8988T (cell line): ENCODE results near the gene ALG9.

Experiments used
- DNase-seq: peaks from one replicate; pipeline ENCODE4 v3.0.0; 2011

The ALG9 gene

DNA sequence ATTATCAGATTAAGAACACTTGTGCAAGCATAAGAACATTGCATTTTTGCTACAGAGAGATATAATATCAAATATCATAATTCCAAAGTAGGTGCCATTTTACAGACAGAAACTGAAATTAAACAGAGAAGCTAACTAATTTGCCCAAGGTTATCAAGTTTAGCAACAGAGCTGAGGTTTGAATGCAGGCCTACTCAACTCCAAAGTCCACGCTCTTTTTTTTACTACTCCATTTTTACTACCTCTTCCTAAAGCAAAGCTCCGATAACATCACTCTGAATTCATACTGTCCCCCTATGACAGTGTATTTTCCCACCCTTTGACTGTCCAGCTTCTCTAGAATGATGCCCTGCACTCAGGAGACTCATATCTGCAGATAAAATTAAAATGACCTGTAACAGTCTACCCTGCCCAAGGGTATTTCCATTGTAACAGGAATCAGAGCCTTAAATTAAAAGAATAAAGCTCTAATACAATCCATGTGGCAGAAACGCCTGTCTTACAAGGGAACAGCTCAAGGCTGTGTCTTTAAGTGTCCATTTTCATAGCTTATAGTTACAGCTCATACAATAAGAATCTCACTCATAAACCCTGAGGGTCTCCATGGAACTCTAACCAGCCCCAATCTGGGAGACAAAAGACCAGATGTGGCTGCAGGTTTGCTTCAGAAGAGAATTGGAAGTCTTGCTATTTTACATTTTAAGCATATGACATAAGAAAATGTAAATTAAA, 36.8 kb downstream of the ALG9 start:
- DNase-seq, result no peak

DNA sequence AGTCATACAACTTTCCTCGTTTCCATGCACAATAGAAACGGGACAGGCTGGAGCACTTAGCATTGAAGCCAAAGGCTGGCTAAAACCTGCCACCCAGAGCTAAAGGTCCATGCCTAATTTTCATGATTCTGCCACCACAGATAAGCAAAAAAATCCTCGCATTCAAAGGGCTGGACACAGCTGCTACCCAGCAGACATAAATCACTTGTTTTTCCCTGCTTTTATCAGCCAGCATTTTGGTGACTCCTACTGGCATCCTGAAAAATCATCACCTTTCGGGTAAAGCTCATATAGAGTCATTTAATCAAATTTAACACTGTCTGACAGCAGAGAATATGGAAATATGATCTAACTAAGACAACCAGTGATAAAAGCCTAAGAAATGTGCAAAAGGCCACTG, 37.9 kb downstream of the ALG9 start:
- DNase-seq, result no peak

DNA sequence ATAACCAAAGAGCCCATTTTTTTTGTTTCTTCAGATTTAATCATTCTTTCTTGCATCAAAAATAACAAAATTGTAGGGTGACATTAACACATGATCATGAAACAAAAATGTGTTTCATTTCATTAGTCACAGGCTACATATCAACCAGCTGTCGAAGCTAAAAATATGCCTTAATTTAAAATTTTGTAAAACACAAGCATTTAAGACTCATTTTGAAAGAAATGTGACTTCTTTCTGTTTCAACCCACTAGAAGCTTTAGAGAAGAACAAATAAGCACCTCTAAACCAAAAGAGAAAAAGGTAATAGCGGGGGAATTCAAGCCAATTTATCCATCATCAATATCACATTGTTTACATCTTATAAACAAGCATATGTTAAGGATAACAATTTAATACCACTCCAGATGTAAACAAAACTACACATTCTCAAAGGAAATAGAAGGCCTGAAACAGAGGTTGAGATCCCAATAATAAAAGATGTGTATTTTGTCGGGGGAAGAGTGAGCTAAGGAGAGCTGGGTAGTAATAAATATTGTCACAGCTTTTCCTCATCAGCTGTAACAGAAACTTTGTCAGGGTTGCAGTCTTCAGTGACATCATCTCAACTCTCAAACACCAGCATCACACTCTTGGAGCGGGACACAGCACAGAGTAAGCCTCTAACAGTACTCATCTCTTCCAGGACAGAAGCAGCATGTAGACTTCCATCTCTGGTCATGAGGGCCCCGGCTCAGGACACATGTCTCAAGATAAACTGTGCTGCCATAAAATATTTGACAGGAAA, 42.0 kb downstream of the ALG9 start:
- DNase-seq, result no peak

DNA sequence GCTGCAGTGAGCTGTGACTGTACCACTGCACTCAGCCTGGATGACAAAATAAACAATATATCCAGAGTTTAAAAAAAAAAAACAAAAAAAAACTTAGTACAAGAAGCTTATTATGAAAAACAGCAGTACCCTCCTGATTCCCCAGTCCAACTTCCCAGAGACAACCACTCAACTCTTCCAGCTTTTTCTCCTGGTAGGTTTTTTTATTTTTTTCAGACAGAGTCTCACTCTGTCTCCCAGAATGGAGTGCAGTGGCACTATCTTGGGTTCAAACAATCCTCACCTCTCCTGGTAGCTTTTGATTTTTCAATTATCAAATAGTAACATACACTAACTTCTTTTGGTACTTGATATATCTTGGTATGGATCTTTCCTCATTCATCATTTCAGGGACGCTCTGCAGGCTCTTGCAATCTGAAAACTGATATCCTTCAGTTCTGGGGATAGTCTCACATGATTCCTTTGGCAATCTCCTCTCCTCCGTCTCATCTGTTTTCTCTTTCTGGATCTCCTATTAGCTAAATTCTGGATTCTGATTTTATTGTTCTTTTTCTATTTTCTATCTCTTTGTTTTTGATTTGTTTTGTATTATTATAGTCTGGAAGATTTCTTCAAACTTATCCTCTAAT, 44.9 kb downstream of the ALG9 start:
- DNase-seq, result no peak

DNA sequence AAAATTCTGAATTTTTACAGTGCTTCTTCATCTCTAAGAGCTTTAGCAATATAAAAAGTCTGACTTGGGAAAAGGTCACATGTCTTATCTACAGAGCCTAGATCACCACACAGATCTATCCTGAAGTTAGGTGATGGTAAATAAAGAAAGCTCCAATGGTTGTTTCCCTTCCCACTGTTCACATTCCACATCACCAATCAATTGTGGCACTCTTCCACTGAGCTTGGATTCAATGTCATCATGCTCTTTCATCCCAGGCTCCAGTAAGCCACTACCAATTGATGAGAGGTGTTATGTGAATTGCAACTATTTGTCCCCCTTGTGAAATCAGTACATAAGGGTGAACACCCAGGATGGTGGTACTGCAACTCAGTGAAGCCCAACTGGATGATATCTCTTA, 47.8 kb downstream of the ALG9 start:
- DNase-seq, result no peak

DNA sequence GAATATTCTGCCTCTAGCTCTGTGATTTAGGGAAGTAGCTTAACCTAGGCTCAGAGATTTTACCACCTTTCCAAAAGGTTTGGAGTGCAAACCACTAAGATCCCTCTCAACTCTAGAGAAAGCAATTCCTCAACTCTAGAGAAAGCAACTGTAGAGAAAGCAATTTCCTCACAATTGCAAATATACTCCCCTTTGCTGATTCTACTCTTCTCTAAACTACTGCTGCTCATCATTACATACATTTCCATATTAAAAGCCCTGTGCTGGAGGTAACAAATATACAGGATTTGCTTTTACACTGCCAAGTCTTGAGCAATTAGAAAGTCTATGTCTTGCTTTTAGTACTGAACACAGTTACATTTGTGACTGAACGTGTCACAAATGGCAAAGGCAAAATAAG, 48.2 kb downstream of the ALG9 start:
- DNase-seq, result no peak

DNA sequence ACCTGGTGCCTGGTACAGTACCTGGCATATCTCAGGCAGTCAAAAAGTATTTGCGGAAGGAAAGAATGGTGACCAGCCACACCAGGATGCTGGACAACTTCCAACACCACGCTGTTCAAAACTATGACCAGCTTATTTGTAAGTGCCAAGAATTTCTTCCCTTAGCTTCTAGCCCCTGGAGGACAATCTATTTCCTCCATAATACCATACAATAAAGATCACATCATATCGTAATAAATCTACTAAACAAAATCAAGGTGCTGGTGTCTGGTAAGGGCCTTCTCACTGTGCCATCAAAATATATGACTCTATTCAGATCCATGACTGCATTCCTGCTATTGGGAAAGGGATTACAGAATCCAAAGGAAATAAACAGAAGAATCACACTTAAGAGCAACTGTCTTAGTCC, 51.5 kb downstream of the ALG9 start:
- no peak for DNase-seq

DNA sequence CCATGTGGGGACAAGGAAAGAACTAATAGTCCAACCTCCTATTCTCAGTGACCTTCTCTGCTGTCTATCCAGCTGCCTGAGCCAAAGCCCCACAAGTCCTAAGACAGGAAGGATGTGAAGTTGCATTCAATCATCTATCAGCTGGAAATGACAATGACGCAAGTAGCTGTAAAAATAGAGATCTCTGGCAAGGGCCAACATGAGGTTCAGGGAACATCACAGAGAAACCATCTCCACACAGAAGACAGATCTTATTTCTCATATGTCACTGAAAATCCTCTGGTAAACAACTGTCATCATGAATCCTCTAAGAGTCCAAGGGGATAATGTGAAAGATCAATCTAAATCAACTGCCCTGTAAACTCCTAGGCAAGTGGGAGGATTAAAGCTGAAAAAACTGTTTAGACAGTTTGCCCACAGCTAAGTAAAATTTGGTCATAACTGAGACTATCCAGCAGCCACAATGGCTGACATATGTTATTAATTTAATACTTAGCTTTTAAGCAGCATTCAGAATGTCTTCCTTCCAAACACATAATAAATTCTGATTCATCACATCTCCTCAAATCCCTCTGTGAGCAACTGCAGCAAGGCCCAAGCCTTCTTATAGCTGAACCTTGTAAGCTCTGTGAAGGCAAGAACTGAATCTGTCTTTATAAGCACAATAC, 52.1 kb downstream of the ALG9 start:
- DNase-seq, result no peak

DNA sequence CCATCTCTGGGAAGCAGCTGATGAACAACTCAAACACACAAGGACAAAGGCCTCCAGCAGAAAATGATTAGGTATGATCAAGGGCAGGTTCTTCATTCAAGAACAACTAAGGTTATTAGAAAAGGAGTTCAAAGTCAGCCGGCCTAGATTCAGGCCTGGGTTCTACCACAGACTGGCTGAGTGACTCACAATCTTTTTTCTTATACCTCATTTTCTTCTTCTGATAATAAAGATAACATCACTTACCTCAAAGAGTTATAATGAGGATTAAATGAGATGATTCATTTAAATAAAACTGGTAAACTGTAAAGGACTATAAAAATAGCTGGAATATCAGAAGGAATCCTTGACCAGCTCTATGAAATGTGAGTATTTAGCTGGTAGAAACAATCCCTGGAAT, 55.9 kb downstream of the ALG9 start:
- no peak for DNase-seq

DNA sequence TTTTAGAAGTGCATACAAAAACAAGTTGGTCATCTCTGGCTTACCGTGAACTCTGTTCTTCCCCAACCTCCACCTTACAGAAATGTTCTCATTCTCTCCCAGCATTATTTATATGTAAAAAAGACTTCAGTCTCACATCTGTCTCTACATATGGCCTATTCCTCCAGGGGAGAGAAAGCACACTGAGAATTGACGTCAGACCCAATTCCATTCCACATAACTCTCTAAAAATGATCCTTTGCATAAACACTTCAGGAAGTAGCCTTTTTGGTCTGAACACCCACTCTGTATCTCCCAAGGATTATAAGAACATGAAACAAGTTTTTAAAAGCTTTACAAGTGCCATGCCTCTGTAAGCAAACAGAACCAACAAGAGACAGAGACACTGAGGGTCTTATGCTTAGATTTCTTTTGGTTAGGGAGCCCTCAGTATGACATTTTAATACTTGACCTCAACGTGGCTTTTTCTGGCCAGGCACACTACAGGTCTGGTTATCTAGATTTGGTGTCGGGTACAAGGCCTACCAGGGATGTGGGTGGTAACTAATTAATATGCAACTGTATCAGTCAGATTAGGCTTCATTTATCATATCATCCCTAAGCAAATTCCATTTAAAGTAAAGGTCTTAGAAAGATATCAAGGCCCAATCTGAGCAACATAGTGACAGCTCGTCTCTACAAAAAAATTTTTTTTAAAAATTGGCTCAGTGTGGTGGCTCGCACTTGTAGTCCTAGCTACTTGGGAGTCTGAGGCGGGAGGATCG, 56.6 kb downstream of the ALG9 start:
- DNase-seq, result no peak

DNA sequence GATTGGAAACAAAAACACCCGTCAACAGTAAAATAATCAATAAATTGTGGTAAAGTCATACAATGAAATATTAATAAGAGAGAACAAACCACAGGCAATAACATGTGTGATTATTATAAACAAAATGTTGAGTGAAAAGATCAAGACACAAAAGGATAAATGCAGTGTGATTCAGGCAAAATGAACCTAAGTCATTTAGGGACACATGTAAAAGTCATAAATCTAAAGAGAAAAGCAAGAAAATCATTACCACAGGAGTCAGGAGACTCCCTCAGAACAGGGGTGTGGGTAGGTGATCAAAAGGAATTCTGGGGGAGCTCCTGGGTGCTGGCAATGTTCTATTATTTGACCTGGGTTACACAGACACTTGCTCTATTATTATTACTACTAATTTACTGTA, 57.3 kb downstream of the ALG9 start:
- DNase-seq, result no peak

DNA sequence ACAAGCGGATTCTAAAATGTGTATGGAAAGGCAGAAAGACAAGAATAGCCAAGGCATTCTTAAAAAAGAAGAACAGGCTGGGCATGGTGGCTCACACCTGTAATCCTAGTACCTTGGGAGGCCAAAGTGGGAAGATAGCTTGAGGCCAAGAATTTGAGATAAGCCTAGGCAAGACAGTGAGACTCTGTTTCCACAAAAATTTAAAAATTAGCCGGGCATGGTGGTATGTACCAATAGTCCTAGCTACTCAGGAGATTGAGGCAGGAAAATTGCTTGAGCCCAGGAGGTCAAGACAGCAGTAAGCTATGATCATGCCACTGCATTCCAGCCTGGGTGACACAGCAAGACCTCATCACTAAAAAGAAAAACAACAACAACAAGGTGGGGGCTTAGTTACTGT, 59.2 kb downstream of the ALG9 start:
- DNase-seq, result no peak

DNA sequence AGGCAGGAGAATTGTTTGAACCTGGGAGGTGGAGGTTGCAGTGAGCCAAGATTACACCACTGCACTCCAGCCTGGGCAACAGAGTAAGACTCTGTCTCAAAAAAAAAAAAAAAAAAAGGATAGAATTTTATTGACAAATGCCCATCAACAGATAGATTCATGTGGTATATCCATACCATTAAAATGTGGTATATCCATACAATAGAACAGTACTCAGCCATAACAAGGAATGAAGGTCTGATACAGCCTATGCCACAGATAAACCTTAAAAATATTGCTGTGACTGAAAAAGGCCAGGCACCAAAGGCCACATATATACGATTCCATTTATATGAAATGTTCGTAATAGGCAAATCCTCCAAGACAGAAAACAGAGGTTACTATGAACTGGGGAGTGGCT, 59.9 kb downstream of the ALG9 start:
- DNase-seq, result no peak

DNA sequence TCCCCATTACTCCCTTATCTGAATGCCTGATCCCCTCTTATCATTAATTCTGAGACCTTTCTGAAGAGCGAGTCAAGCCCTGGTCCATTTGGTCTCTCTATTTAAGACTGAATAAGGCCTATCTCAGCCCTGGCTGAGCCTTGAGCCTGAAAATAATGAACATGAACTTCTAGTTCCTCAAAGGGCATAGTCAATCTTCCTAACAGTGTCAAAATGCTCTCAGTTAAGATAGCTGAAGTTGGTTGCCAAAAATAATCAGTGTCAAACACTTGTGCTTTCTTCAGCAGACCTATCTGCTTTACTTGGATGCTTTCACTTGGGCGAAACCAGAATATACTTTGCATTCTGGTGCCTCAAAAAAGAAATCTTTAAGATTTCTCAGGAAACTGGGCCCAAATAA, 62.5 kb downstream of the ALG9 start:
- no peak for DNase-seq

DNA sequence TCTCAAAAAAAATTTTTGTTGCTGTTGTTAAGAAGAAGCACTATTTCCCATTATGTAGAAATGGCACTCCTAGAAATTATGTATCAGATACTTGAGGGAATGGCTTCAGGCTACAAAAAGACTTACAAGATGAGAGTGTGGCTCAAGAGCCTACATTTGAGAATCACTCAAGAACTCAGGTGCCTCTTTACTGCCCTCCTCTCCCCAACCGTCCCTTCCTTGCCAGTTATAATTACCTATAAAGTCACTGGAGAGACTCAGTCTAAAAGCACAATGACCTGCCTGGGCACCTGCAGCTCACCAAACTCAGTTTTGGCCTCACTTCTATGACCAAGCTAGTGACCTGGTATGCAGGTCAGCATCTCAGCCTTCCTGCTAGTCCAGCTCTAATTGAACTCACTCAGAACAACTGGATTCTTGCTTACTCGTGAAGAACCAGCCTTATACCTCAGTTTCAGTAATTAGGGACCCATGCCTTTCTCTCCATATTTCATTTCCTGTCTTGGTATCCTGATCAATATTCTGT, 63.3 kb downstream of the ALG9 start:
- DNase-seq, result no peak

DNA sequence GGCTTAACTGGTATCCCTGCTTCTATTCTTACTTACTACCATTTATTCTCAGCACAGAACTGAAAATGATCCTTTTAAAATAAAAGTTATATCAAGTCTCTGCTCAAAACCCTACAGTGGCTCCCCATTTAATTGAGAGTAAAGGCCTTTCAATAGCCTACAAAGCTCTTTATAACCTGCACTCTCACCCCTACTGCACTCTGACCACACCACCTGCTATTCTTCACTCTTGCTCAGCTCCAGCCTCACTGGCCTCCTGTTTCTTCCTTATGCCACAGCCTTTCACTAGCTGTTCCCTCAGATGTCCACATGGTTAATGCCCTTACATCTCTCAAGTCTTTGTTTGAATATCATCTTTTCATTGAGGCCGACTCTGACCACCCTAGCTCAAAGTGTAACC, 64.3 kb downstream of the ALG9 start:
- no peak for DNase-seq

DNA sequence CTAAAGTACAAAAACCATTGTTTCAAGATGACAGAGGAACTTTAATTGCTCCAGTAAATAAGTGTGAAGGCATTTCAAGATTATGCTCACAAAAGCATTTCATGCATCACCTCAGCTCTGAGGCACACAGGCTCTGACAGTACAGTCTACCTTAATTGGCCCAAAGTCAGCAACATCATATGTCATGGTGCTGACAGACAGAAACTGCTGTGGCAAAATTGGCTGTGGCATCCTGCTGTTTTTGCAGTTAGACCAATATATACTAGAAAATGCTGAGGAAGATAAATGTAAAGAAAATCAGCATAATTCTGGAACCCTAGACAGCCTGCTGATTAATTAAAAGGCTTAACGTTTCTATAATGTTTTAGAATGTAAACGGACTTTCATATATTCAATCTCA, 70.2 kb downstream of the ALG9 start:
- DNase-seq, result no peak

DNA sequence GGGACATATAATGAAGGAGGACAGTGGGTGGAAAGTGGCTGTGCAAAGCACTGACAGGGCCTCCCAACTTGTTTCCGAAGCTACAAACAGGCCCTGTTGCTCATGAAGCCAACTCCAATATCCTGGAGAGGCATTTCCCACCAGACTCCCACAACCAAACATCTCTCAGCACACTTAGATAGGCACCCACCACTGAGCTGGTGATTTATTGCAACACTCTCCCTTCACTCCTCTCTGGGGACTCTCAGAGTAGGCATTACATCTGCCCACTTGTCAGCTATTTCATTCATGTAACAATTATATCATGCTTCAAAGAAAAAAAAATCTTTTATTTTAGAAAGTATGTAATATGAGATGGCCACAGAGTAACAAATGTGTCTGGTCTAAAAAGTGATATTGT, 73.1 kb downstream of the ALG9 start:
- no peak for DNase-seq

DNA sequence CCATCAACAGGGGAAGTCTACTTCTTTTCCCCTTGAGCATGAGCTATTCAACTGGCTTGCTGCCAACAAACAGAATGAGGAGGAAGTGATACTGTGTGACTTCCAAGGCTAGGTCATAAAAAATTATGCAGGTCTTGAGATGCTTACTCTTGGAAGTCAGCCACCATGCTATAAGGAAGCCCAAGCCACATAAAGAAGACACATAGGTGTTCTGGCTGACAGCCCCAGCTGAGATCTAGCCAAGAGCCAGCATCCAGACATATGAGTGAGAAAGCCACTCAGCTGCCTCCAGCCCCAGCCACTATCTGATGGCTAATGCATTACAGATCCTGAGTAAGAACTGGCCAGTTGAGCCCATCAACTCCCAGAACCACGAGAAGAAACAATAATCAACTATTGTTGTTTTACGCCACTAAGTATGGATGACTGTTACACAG, 74.2 kb downstream of the ALG9 start:
- DNase-seq, result no peak

DNA sequence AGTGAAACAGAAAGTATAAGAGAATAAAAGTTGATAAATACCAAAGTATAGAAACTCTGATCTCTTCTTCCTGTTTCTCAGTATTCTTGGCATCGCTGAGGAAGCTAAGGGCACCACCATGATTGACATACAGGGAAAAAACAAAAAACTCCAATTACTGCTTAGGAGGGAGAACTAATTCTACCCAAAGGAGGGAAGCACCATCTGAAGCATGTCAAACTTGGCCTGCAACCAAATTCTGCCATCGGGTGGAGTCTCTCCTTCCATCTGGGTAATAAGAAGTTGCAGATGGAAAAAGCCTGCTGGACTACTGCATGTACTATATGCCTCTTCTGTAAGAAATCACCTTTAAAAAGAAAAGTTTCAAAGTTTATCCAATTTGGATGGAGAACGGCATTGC, 74.7 kb downstream of the ALG9 start:
- no peak for DNase-seq

DNA sequence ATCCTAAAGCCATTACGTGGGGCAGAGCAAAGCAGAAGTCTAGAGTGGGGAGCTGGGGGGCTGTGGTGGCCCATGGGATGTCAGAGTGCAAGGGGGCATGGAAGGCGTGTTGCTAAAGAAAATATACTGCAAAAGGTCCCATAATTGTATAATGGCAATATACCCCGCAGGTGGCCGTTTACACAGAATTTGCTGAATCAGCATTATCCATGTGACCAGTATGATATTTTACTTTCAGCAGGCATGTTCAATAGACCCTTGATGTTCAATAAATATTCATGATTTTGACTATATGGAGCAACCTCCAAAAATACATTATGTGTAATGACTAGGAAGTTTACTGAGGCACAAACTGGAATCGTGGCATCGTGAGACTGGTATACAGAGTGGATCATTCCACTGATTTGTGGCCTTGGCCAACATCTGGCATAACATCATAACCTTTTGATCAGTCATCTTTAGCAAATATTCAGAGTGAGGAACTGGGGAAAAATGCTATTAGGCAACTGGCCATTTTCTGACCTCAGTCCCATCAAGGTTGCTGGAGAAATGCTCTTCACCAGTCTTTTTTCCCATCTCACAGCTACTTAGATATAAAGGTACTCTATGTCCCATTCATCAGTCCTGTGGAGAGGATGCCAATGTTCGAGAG, 75.9 kb downstream of the ALG9 start:
- no peak for DNase-seq

DNA sequence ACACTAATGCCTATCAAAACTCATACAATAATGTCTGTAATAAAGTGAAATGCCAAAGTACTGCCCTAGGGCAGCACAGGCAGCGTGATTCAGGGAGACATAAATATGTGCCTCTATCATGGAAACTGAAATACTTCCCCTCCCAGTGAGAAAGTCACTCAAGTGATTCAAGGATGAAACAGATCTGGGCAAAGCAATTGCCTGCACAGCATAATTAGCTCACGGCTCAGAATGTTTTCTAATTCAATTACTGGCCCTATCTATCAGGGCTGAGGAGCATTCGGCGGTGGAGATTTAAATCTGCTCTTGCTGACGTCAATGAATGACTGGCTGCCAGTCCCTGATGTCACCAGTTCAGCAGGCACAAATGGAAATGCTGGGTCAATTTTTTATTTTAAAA, 77.5 kb downstream of the ALG9 start:
- no peak for DNase-seq
